NCI-H128 (cell line): ENCODE results near the gene TMEM72.

Source experiments
- DNase-seq: peaks from one replicate; lab custom pipeline; 2025; ENCODE audit not compliant: unreplicated experiment; lab: John Stamatoyannopoulos, UW

Gene TMEM72

GRCh38 chr10:44889834-44890233 lies 21.3 kb upstream of the TMEM72 start:
- DNase-seq = no peak

GRCh38 chr10:44890696-44891563 lies 20.2 kb upstream of the TMEM72 start:
- DNase-seq = no peak

- DNase-seq = no peak
Observed at GRCh38 chr10:44891721-44892120, 19.4 kb upstream of the TMEM72 start.

- DNase-seq = no peak
Observed at GRCh38 chr10:44893604-44894468, 17.3 kb upstream of the TMEM72 start.

GRCh38 chr10:44894691-44895090 lies 16.4 kb upstream of the TMEM72 start:
- no peak for DNase-seq

- DNase-seq = no peak
Observed at GRCh38 chr10:44895280-44895679, 15.9 kb upstream of the TMEM72 start.

GRCh38 chr10:44897049-44897448 lies 14.1 kb upstream of the TMEM72 start:
- no peak for DNase-seq

- no peak for DNase-seq
Observed at GRCh38 chr10:44898665-44899064, 12.5 kb upstream of the TMEM72 start.

GRCh38 chr10:44899450-44900080 lies 11.6 kb upstream of the TMEM72 start:
- no peak for DNase-seq

- DNase-seq = no peak
Observed at GRCh38 chr10:44902941-44903545, 8.1 kb upstream of the TMEM72 start.

GRCh38 chr10:44906486-44906885 lies 4.7 kb upstream of the TMEM72 start:
- no peak for DNase-seq

GRCh38 chr10:44907556-44907955 lies 3.6 kb upstream of the TMEM72 start:
- DNase-seq = no peak

- DNase-seq = no peak
Observed at GRCh38 chr10:44908066-44908749, 2.9 kb upstream of the TMEM72 start.

- no peak for DNase-seq
Observed at GRCh38 chr10:44908936-44909630, 2.1 kb upstream of the TMEM72 start.

GRCh38 chr10:44909910-44910309 lies 1.2 kb upstream of the TMEM72 start:
- no peak for DNase-seq

- no peak for DNase-seq
Observed at GRCh38 chr10:44910602-44911001, 535 bp upstream of the TMEM72 start.

GRCh38 chr10:44911951-44912350 lies 814 bp downstream of the TMEM72 start:
- DNase-seq = no peak

- no peak for DNase-seq
Observed at GRCh38 chr10:44913350-44914081, 2.4 kb downstream of the TMEM72 start.

- DNase-seq = no peak
Observed at GRCh38 chr10:44914891-44915290, 3.8 kb downstream of the TMEM72 start.
